GM18507 (cell line): ENCODE data around the gene TCF7L1.
"Not testable (repeated sequence)": the region's sequence is repeated elsewhere in the genome, so short reads cannot be mapped to it uniquely, and the experiment has no call there.

Experiments used
- DNase-seq: peaks from one replicate; pipeline ENCODE4 v3.0.0; 2011; ENCODE audit warnings: low read depth; ENCODE audit not compliant: insufficient read length; ENCODE audit errors: extremely low spot score
- FAIRE-seq: peaks from 2 replicates; lab custom pipeline; 2011; peaks lifted over from hg19 to GRCh38; lab: Jason Lieb, UNC

The TCF7L1 gene

DNA sequence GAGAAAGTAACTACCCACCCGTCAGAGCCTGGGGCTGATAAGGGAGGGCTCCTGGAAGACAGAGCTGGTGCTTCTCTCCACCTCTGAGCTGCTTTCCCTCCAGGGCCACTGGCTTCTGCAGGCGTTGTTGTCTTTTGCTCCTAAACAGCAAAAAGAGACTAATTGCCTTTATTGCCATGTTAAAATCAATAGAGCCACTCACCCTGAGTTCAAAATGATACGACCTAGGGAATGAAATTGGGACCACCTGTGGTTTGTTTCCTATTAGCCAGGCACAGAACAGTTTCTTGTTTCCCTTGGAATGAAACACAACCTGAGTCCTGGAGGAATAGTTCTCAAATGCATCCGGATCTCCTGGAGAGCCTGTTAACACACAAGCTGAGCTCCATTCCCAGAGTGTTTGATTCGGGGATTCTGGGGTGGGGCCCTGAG, 45.8 kb downstream of the TCF7L1 start:
- FAIRE-seq: no peak
- no peak for DNase-seq

DNA sequence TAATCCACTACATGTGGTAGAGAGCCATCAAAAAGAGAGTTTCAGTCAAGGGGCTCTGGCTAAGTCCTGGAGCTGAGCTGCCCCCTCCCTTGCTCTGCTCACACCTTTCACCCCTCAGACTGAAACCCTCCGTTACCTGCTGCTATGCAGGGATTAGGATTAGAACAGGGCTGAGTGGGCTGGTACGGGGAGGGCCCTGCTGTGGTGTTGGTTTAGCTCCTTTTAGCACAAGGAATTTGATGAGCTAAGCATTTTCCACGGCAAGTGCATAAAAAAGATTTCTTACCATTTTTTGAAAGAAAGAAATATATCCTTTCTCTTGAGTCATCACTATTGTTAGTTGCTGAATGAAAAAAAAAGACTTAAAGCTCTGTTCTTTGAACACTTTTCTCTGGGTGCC, 46.3 kb downstream of the TCF7L1 start:
- no peak for FAIRE-seq

DNA sequence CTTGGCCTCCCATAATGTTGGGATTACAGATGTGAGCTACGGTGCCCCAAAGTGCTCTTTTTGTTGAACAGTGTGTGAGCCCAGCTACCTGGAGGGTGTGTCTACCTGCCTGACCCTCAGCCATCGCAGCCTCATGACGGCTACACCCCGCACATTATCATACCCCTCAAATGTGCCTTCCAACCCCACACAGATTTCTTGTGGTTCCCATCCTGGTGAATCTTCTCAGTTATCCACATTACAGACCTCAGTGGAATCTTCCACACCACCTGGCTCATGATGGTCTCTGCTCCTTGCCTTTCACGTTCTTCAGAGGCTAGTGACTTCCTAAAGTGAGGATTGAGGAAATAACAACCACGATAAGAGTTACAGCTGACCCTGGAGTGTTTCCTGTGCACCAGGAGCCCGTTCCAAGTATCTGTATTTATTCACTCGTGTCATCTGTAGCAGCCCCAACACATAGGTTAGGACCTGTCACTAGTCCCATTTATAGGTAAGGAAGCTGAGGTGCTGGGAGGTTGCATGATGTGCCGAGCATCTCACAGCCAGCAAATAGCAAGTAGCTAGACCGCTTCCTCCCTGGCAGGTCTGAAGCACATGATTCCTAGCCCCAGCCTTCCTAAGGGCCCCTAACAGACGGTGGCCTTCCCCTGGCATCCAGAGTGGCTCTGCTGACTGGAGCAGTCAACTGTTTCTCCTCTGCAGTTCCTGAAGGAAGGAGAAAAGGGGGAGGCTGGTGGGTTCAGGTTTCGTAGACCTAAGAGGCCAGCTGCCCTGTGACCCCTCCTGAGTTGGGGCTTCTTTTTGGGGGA, 47.3 kb downstream of the TCF7L1 start:
- DNase-seq (no peak), FAIRE-seq (no peak)

More for the DNA sequence above, 46.3 kb downstream of the TCF7L1 start:
- DNase-seq: no peak

DNA sequence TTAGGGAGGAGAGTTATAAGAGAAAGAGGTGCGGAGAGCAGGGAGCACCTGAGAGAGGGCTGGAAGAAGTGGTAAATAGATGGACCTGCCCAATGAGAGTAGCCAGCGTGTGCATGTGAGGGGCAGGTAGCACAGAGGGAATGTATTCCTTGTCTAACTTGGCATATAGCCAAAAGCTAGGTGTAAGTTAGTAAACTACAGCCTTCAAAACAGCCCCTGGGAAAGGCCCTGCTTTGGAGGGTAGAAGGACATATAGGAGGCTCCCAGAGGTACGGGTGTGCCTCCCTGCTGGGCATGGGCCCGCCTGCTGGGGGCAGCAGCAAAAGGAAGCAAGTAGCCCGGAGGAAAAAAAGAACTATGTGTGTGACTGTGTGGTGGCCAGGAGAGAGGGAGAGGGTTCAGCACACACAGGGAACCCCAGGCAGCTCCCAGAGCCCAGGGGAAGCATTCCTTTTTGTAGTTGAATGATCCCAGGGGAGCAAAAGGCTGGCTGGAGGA, 48.0 kb downstream of the TCF7L1 start:
- FAIRE-seq (no peak), DNase-seq (no peak)

DNA sequence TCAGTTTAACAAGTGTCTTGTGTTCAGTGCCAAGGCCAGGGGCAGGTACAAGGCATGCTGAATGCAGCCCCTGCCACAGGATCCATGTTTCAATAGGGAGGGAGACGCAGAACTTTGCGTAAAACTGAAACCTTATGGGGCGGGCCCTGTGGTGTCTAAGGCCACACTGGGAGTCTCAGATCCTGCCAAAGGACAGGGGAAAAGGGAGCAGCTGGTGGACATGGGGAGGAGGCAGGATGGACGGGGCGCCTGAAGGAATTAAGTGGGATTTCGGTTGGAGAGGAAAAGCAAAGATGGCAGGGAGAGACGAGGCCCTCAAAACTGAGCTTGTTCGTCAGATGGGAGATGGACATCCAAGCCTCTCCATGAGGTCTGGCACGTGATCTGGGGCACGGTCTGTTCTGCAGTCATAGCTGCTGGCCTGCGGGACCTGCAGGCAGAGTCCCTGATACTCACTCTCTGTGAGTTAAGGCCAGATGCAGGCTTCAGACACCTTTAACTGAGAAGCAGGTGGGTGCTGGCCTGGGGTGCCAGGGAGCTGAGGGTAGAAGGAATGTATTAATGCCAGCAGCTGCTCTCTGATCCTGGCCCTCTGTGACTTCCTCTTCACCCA, 48.8 kb downstream of the TCF7L1 start:
- DNase-seq: no peak
- FAIRE-seq: no peak

DNA sequence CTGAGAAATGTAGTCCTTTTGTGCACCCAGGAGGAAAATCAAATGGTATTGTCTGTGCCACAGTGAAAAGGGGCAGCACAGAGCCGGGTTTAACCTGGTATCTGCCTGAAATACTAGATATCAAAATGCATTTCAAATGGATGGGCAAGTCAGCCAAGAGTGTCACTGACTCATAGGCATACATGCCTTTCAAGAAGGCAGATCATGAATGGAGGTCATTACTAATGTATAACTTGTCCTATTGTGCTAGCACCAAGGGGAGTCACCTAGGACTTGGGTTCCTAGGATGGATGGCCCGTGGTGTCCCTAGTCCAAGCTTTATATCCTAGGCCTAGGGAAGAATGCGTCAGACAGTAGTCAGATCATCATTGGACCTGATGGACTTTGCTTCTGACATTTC, 49.9 kb downstream of the TCF7L1 start:
- FAIRE-seq (no peak), DNase-seq (no peak)

DNA sequence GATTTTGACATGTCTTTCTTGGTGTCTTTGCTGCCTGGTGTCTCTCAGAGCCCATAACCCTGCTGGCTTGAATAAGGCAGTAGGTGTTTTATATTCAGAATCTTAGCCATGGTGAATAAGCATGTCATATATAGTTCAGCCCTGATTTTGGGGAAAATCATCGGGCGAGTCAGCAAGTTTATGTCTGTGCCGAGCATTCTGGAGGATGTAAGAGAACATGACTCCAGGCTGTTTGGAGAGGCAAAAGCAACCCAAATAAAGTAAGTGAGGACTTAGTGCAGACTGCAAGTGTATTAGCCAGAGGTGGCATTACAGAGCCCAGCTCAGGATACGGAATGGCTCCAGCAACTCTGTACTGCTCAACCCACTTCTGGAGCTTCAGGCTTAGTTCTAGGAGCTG, 50.3 kb downstream of the TCF7L1 start:
- FAIRE-seq (no peak), DNase-seq (no peak)

DNA sequence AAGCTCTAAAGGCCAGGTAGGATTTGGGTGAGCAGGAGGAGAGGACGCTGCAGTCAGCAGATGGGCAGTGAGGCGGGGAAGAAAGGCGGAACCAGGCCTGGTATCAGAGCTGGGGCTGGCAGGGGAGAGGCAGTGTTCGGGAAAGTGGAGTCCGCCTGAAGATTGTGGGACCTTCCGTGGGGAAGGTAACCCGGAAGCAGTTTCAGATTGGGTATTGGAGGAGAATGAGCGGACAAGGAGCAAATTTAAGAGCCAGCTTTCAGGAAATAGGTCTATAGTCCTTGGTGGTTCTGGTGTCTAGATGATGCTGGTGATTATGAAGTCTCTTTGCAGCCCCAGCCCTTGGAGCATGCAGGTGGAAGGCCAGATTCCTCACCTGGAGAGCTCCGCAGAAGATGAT, 51.0 kb downstream of the TCF7L1 start:
- FAIRE-seq (no peak), DNase-seq (no peak)

DNA sequence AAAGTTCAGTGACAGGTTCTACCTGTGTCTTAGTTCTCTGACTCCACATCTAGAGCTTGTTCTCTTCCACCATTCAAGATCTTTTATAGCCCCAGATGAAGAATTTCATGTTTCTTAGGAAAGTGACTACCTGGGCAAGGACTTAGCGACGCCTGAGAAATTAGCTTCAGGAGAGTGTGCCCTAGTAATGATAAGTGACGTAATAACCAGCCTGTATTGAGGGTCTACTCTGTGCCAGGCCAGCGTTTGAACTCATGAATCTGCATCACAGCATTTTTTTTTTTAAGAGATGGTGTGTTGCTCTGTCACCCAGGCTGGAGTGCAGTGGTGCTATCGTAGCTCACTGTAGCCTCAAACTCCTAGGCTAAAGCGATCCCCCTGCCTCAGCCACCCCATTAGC, 51.8 kb downstream of the TCF7L1 start:
- DNase-seq (no peak), FAIRE-seq (no peak)

DNA sequence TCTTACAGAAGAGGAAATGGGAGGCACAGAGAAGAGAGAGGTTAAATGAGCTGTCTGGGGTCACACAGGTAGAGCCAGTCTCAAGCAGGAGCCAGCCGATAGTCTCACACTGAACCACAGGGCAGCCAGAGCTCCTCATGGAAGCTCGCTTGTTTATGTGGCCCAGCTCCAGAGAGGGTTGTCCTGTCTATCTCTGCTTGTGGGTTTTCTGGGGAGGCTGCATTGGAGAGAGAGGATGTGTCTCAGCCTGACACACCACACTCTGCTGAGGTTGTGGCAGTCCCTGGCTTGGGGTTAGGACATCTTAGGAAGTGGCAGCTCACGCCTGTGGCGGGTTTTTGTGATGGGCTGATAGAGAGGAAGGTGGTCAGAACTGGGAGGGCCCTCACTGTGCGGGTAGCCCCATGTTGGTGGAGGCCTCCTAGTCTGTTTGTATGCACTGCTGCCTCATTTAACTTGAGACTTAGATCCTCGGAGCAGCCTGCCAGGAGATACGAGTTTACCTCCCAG, 52.3 kb downstream of the TCF7L1 start:
- FAIRE-seq: no peak
- no peak for DNase-seq

DNA sequence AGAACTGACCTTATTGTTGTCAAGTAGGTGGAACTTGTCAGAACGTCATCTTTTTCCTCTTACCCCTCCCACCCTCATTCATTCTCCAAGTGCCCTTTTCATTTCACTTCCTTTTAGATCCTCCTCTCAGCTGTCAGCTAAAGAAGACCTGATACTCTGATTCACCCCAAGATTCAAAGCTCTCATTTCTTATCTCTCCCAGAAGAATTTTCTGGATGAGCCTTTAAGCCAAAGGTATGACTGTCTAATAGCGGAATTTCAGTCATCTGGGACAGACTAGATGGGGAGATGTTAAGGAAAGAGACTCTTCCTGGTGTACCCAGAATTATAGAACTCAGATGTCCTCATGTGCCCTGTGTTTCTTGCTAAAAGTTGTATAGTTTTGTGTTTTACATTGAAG, 53.9 kb downstream of the TCF7L1 start:
- DNase-seq (no peak), FAIRE-seq (no peak)

DNA sequence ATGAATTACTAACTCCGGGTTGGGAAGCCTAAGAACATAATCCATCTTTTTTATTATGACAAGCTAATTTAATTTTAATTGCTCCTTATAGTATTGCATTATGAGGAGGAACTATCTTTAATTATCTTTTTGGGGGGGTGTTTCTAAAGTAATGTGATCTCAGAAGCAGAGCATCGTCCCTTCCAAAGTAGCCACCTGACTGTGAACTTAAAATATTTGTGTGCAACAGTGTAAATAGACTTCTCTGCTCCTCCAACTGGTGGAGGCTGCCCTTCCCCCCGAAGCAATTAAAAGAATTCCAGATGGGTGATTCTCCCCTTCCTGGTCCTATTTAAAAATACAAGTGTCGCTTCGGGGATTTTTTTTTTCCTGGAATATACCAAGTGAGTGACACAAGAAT, 55.7 kb downstream of the TCF7L1 start:
- DNase-seq (no peak), FAIRE-seq (no peak)

DNA sequence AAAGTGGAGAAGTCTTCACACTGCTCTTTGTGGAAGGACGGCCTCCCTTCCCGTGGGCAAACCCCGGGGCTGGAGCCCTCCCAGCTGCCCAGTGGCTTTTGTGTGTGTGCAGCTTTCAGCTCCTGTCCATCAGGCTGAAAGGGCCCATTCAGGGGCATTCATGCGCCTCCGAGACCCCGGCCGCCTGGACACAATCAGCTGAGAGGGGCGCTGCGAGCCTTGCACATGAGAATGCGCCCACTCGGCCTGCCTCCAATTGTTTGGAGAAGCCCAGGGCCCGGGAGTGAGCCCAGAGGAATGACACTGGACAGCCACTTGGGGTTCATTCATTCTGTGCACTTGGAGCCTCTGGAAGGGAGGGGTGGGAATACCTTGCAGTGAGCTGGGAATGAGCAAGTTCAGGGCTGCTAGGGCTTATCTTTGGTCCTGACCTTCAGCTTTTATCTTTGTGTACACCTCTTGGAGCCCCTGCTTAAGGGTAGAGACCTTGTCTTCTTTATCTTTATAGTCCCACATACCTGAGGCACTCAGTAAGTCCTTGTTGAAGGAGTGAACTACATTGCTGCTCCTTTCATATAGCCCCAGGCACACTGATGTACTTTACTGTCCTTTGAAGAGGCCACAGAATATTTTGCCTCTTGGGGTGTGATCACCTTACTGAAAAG, 56.5 kb downstream of the TCF7L1 start:
- DNase-seq: no peak
- FAIRE-seq: no peak

DNA sequence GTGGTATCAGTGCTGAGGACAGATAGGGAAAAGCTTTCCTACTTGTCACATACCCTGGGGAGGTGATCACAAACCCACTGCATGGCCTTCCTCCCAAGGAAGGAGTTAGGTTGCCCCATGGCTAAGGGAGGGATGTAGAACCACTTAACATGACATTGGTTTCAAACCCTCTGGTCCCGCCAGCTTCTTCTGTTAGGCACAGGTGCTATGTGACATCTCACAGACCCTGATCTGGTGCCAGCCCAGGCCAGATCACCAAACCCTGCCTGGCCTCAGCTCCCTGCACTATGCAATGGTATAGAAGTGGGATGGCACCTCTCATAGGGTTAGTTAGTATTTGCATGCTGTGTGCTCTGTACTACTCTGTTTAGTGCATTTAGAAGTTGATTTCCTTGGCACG, 58.0 kb downstream of the TCF7L1 start:
- DNase-seq: no peak
- no peak for FAIRE-seq

DNA sequence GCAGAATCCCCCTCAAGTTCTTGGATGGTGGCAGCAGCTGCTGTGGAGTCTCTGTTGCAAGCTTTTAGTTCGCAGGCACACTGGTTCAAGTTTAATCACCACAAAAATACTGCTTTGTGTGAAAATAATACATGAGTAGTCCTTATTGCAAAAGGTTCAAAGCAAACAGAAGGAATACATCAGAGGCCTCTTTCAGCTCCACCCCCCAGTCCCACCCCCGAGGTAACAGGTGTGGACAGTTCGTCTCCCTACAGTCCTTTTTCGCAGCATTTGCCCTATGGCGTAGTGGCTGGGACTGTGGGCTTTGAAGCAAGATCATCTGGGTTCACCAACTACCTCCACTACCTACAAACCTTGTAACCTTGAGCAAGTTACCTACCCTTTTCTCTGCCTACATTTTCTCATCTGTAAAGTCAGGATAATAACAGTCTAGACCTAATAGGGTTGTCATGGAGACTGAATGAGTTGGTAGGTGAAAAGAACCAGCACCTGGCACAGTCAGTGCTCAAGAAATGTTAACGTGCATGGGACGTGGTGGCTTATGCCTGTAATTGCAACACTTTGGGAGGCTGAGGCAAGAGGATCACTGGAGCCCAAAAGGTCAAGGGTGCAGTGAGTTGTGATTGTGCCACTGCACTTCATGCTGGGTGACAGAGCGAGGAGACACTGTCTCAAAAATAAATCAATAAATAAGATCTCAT, 61.7 kb downstream of the TCF7L1 start:
- no peak for DNase-seq
- FAIRE-seq: no peak

DNA sequence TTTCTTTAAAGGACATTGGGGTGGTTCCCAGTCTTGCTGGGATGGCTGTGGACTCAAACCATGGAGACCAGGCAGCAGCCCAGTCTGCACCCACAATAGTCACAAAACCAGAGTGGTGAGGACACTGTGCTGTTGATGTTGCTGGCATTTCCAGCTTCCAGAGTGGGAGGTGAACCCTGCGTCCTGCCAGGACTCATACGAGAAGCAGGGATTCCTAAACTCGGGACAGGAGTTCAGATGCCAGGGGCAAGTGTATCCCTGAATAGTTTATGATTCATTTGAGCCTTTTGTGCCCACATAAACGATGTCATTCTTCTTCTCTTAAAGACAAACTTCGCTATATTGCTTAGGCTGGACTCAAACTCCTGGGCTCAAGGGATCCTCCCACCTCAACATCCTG, 62.8 kb downstream of the TCF7L1 start:
- FAIRE-seq (no peak), DNase-seq (no peak)

DNA sequence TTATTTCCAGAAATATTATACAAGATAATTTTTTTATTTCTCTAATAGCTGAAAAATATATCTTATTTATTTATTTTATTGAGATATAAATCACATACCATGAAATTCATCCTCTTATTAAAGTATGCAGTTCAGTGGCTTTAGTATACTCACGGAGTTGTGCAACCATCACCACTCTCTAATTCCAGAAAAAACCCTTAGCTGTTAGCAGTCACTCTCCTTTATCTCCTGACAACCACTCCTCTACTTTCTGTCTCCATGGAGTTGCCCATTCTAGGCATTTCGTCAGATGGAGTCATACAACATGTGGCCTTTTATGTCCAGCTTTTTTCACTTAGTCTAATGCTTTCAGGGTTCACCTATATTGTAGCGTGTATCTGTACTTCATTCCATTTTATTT, 66.5 kb downstream of the TCF7L1 start:
- FAIRE-seq (no peak), DNase-seq (no peak)

DNA sequence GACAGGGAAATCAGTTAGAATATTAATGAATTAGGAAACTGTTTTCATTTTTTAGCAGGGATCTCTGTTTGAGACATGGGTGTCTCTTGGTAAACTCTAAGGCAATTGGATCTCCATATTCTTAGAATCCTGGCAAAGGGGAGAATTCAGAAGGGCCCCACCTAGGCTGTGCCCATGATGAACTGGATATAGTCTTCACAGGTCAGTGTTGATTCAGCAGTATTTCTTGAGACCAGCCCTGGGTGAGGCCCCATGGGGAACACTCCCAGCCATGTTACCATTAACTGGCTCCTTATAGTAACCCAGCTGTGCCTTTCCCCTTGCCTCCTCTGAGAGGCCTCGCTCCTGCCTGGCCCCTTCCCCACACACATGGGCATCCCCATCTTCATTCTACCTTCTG, 76.7 kb downstream of the TCF7L1 start:
- no peak for FAIRE-seq

DNA sequence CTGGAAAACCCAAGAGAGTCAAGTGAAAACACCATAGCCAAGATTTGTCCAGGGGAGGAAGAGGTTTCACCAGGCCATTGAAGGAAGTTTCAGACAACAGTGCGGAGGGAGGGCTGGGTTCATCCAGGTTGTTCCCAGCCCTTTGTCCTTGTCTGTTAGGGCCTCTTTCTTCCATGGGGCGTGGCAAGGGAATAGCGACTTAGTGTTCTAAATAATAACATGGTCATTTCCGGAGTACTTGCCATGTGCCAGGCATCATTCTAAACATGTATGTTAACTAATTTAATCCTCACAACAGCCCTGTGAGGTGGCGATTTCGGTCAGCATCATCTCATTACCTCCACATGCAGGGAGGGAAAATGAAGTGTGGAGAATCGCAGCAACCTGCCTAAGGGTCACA, 77.3 kb downstream of the TCF7L1 start:
- no peak for DNase-seq
- FAIRE-seq: no peak

More for the DNA sequence above, 76.7 kb downstream of the TCF7L1 start:
- no peak for DNase-seq

DNA sequence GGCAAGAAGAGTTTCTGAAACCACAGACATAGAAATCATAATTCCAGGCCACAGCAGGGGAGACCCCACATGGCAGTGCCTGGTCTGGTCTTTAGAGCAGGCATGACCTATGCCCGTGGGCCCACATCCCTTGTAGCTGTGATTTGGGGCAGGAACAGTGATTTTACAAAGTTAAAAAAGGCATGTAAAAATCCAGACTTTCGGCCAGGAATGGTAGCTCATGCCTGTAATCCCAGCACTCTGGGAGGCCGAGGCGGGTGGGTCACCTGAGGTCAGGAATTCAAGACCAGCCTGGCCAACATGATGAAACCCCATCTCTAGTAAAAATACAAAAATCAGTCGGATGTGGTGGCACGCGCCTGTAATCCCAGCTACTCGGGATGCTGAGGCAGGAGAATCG, 78.4 kb downstream of the TCF7L1 start:
- DNase-seq, FAIRE-seq: not testable (repeated sequence)
